ENCODE data around the gene INPP4A. TPM values are rescaled to one million over a fixed set of nuclear protein-coding genes. Genes with fewer than 3 reads are reported as not detected.

INPP4A gene
- total and polyA plus RNA-seq, 5 donors, result 5.1 to 18.1 (median 15.8) TPM

- ATAC-seq (peak; percentile 76 to 78), DNase-seq (peak; percentile 63 to 84 (median 76))
- intact Hi-C loops (cut with DNase I), result no loop called here
- Histone ChIP-seq H3K27ac (ENCODE audit: low read length) (no peak overlapping the region), H3K9me3 (ENCODE audit: control insufficient read depth, low read length) (no peaks in the 10 kb centered on the region), H3K4me3 (ENCODE audit: low read length) (no peak overlapping the region), H3K27me3 (ENCODE audit: control insufficient read depth, insufficient read depth) (no peaks in the 10 kb centered on the region), H3K4me1 (ENCODE audit: control insufficient read depth, insufficient read depth, low read length) (no peaks in the 10 kb centered on the region)
- WGBS, result 70% methylated on average over 5 of the region's 5 CpGs
Observed at GRCh38 chr2:98623657-98624056, 179.0 kb downstream of the INPP4A start.

GRCh38 chr2:98632351-98632750, 187.7 kb downstream of the INPP4A start:
- no peaks in the 10 kb centered on the region for H3K9me3 ChIP-seq (ENCODE audit: control insufficient read depth, low read length)
- WGBS, result 80% methylated on average over 3 of the region's 3 CpGs
- H3K27ac ChIP-seq (ENCODE audit: low read length), result no peak overlapping the region
- H3K27me3 ChIP-seq (ENCODE audit: control insufficient read depth, insufficient read depth), result no peaks in the 10 kb centered on the region
- intact Hi-C loops (cut with DNase I), result no loop called here
- ATAC-seq (no peak), DNase-seq (no peak)
- H3K4me1 ChIP-seq (ENCODE audit: control insufficient read depth, insufficient read depth, low read length), result no peaks in the 10 kb centered on the region
- no peak overlapping the region for H3K4me3 ChIP-seq (ENCODE audit: low read length)

GRCh38 chr2:98634406-98635092, 189.9 kb downstream of the INPP4A start:
- WGBS, result 77% methylated on average over 9 of the region's 9 CpGs
- no peak overlapping the region for H3K4me3 ChIP-seq (ENCODE audit: low read length)
- ATAC-seq, result no peak
- no peaks in the 10 kb centered on the region for H3K9me3 ChIP-seq (ENCODE audit: control insufficient read depth, low read length)
- no peaks in the 10 kb centered on the region for H3K27me3 ChIP-seq (ENCODE audit: control insufficient read depth, insufficient read depth)
- H3K4me1 ChIP-seq (ENCODE audit: control insufficient read depth, insufficient read depth, low read length), result no peaks in the 10 kb centered on the region
- no peak for DNase-seq
- H3K27ac ChIP-seq (ENCODE audit: low read length), result no peak overlapping the region
- intact Hi-C loops (cut with DNase I), result no loop called here

- WGBS, result 80% methylated on average over 10 of the region's 10 CpGs
- intact Hi-C loops (cut with DNase I), result no loop called here
- no peaks in the 10 kb centered on the region for H3K27me3 ChIP-seq (ENCODE audit: control insufficient read depth, insufficient read depth)
- ATAC-seq (no peak), DNase-seq (no peak)
- no peaks in the 10 kb centered on the region for H3K4me1 ChIP-seq (ENCODE audit: control insufficient read depth, insufficient read depth, low read length)
- no peaks in the 10 kb centered on the region for H3K9me3 ChIP-seq (ENCODE audit: control insufficient read depth, low read length)
- H3K4me3 ChIP-seq (ENCODE audit: low read length), result no peak overlapping the region
- H3K27ac ChIP-seq (ENCODE audit: low read length), result no peak overlapping the region
Observed at GRCh38 chr2:98637401-98638147, 192.9 kb downstream of the INPP4A start.

- DNase-seq, result no peak
- WGBS, result 78% methylated on average over 5 of the region's 5 CpGs
- intact Hi-C loops (cut with DNase I), result no loop called here
- Histone ChIP-seq H3K4me1 (ENCODE audit: control insufficient read depth, insufficient read depth, low read length) (no peaks in the 10 kb centered on the region), H3K27me3 (ENCODE audit: control insufficient read depth, insufficient read depth) (no peaks in the 10 kb centered on the region), H3K27ac (ENCODE audit: low read length) (no peak overlapping the region), H3K4me3 (ENCODE audit: low read length) (no peak overlapping the region), H3K9me3 (ENCODE audit: control insufficient read depth, low read length) (no peaks in the 10 kb centered on the region)
- ATAC-seq, result no peak
Observed at GRCh38 chr2:98643496-98644100, 198.9 kb downstream of the INPP4A start.

Other genes starting within 250 kb of the INPP4A start
- not detected for gene CNGA3, start 98.4 kb upstream of the INPP4A start, total RNA-seq
- not detected for gene CNGA3, start 98.4 kb upstream of the INPP4A start, polyA plus RNA-seq
- gene COA5, start 163.7 kb downstream of the INPP4A start, total RNA-seq, result 10 to 100 TPM; 24.8 to 30.4 (median 28.2) TPM
- 37.4 TPM for gene COA5, start 163.7 kb downstream of the INPP4A start, polyA plus RNA-seq
- gene UNC50, start 163.7 kb downstream of the INPP4A start, total RNA-seq, result 10 to 100 TPM; 29.4 to 38.1 (median 33.1) TPM
- 30.8 TPM for gene UNC50, start 163.7 kb downstream of the INPP4A start, polyA plus RNA-seq

Measured in right cardiac atrium (tissue), 5 donors.